ENCODE measurements around the gene KCNQ5. TPM values are rescaled to one million over a fixed set of nuclear protein-coding genes. Genes with fewer than 3 reads are reported as not detected.

KCNQ5 gene
- total and polyA plus RNA-seq, 2 of the 8 experiments (the other 6 are each of a cell fraction or from before 2014, with no cell fraction given) = 0.83 to 1.2 TPM

GRCh38 chr6:72931325-72931887 lies 309.5 kb downstream of the KCNQ5 start:
- Histone ChIP-seq H4K91ac (replicated peaks; ENCODE audit: insufficient read length, low read length) (no peak overlapping the region), H3K4ac (replicated peaks; ENCODE audit: insufficient read length, low read depth, low read length) (no peak overlapping the region), H2BK5ac (ENCODE audit: low read depth, low read length) (no peak overlapping the region), H3K14ac (ENCODE audit: insufficient read length) (no peak overlapping the region), H3K9me3 (ENCODE audit: insufficient read depth in 2 of 2, low read depth in 1 of 2, low read length in 1 of 2) (no peaks in the 10 kb centered on the region), H3K56ac (replicated peaks; ENCODE audit: insufficient read length, low read depth, low read length) (no peak overlapping the region), H3K4me2 (ENCODE audit: insufficient read depth in 1 of 2, low read depth in 2 of 2, low read length in 2 of 2) (no peak overlapping the region), H3K36me3 (ENCODE audit: control insufficient read depth in 2 of 4, insufficient read depth in 4 of 4, low read length in 3 of 4) (no peaks in the 10 kb centered on the region), H2BK15ac (ENCODE audit: low read length) (no peak overlapping the region), H3K18ac (ENCODE audit: extremely low read depth, low read length) (no peak overlapping the region), H3K4me3 (ENCODE audit: extremely low read depth in 1 of 4, insufficient read depth in 2 of 4, low read depth in 3 of 4, low read length in 4 of 4) (no peak overlapping the region), H3K9ac (replicated peaks in 1 of 4; ENCODE audit: extremely low read depth in 1 of 4, low read depth in 3 of 4, low read length in 3 of 4) (no peak overlapping the region), H2BK120ac (replicated peaks; ENCODE audit: low read depth, low read length) (no peak overlapping the region), H4K8ac (ENCODE audit: extremely low read depth, insufficient read depth, low read length) (no peak overlapping the region), H2AK5ac (ENCODE audit: low read depth, low read length) (no peak overlapping the region), H3K27ac (ENCODE audit: low read depth, low read length) (no peak overlapping the region), H4K5ac (ENCODE audit: insufficient read length, low read depth, low read length) (no peak overlapping the region), H3K79me1 (ENCODE audit: low read depth, low read length) (no peaks in the 10 kb centered on the region), H2AFZ (ENCODE audit: low read length) (peak overlapping the region; percentile 89), H2BK12ac (ENCODE audit: low read depth, low read length) (no peak overlapping the region), H4K20me1 (replicated peaks in 1 of 2; ENCODE audit: control insufficient read depth in 1 of 2, insufficient read depth in 2 of 2, low read length in 2 of 2) (no peaks in the 10 kb centered on the region), H3K23me2 (ENCODE audit: low read depth, low read length) (peaks cover 4% of the 10 kb centered on the region; the same call in 1 of the 2 replicates), H3K79me2 (ENCODE audit: control insufficient read depth in 1 of 2, insufficient read depth in 2 of 2, low read length in 2 of 2) (no peaks in the 10 kb centered on the region), H3K23ac (ENCODE audit: insufficient read length) (no peak overlapping the region), H3K4me1 (replicated peaks in 1 of 4; ENCODE audit: control insufficient read depth in 3 of 4, insufficient read depth in 4 of 4, low read length in 3 of 4) (peaks cover 0 to 4% (median 0%) of the 10 kb centered on the region in 4 experiments; a peak in 1 of 7 replicates), H3K27me3 (replicated peaks in 1 of 4; ENCODE audit: control insufficient read depth in 3 of 4, extremely low read depth in 1 of 4, insufficient read depth in 3 of 4, low read length in 3 of 4) (no peaks in the 10 kb centered on the region), H2BK20ac (ENCODE audit: low read length) (no peak overlapping the region)
- CTCF ChIA-PET (ENCODE audit: partially characterized antibody) = no interaction called here
- POLR2A ChIA-PET (ENCODE audit: partially characterized antibody) = no interaction called here
- DNase-seq (ENCODE audit: low read depth in 1 of 2, low spot score in 2 of 2) = no peak
- no peak for FAIRE-seq
- WGBS, 2 experiments (ENCODE audit: extremely low coverage in 1 of 2, insufficient coverage in 1 of 2, insufficient read length in 1 of 2, insufficient replicate concordance in 2 of 2, low coverage in 1 of 2, low lambda C conversion rate in 2 of 2, missing lambda C conversion rate in 1 of 2) = 83% methylated on average over 4 of the region's 4 CpGs; no CpG with 5 or more reads in 1 of the 2 experiments
- no peak for TF ChIP-seq CHD2 (IDR thresholded peaks at IDR 0.05; ENCODE audit: low read length)
- no peak for TF ChIP-seq E2F6 (IDR thresholded peaks at IDR 0.05)
- no peak for TF ChIP-seq SP2 (IDR thresholded peaks at IDR 0.05; ENCODE audit: low read length)
- TF ChIP-seq KDM4A (IDR thresholded peaks at IDR 0.05; ENCODE audit: low read depth, low read length, severe bottlenecking) = no peak
- TF ChIP-seq GTF2F1 (IDR thresholded peaks at IDR 0.05; ENCODE audit: borderline replicate concordance, low read depth, low read length) = no peak
- TF ChIP-seq JUN (IDR thresholded peaks at IDR 0.05; ENCODE audit: low read depth, low read length) = no peak
- TF ChIP-seq ATF2 (IDR thresholded peaks at IDR 0.05; ENCODE audit: low read length) = no peak
- TF ChIP-seq CREB1 (IDR thresholded peaks at IDR 0.05) = no peak
- TF ChIP-seq CBX5 (IDR thresholded peaks at IDR 0.05; ENCODE audit: low read depth, low read length) = no peak
- no peak for TF ChIP-seq FOSL1 (IDR thresholded peaks at IDR 0.05; ENCODE audit: insufficient read depth, low read depth, low read length)
- no peak for TF ChIP-seq EGR1 (IDR thresholded peaks at IDR 0.05; ENCODE audit: borderline replicate concordance, low read depth, low read length)
- no peak for TF ChIP-seq KDM5A (IDR thresholded peaks at IDR 0.05; ENCODE audit: low read length)

All from H1 (cell line).